Measurements from ENCODE around the gene CCDC30.
"Not testable (repeated sequence)": the region's sequence is repeated elsewhere in the genome, so short reads cannot be mapped to it uniquely, and the experiment has no call there.

CCDC30 gene

DNA sequence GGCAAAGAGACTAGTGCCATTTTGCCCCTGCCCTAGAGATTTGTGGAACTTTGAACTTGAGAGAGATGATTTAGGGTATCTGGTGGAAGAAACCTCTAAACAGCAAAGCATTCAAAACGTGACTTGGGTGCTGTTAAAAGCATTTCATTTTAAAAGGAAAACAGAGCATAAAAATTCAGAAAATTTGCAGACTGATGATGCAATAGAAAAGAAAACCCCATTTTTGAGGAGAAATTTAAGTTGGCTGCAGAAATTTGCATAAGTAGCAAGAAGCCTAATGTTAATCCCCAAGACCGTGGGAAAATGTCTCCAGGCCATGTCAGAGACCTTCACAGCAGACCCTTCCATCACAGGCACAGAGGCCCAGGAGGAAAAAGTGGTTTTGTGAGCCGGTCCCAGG, 164.1 kb downstream of the CCDC30 start:
- not testable (repeated sequence) for DNase-seq (ENCODE audit: extremely low read depth in 1 of 2, low read depth in 1 of 2)

DNA sequence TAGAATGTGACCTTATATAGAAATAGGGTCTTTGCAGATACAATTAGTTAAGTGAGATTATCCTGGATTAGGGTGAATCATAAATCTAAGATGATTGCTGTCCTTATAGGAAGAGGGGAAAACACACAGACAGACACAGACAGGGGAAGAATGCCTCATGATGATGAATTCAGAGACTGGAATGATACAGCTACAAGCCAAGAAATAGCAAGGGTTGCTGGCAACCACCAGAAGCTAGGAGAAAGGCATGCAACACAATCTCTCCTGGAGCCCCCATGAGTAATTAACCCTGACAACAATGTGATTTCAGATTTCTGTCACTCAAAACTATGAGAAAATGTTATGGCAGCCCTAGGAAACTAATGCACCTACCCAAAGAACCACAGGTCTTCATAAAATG, 176.0 kb downstream of the CCDC30 start:
- no peak for DNase-seq (ENCODE audit: extremely low read depth in 1 of 2, low read depth in 1 of 2)

- no peak for DNase-seq (ENCODE audit: extremely low read depth in 1 of 2, low read depth in 1 of 2)
Measured at GRCh38 chr1:42646056-42646455, 183.0 kb downstream of the CCDC30 start.

- DNase-seq (ENCODE audit: extremely low read depth in 1 of 2, low read depth in 1 of 2) = no peak
Measured at GRCh38 chr1:42657201-42657600, 194.1 kb downstream of the CCDC30 start.

DNA sequence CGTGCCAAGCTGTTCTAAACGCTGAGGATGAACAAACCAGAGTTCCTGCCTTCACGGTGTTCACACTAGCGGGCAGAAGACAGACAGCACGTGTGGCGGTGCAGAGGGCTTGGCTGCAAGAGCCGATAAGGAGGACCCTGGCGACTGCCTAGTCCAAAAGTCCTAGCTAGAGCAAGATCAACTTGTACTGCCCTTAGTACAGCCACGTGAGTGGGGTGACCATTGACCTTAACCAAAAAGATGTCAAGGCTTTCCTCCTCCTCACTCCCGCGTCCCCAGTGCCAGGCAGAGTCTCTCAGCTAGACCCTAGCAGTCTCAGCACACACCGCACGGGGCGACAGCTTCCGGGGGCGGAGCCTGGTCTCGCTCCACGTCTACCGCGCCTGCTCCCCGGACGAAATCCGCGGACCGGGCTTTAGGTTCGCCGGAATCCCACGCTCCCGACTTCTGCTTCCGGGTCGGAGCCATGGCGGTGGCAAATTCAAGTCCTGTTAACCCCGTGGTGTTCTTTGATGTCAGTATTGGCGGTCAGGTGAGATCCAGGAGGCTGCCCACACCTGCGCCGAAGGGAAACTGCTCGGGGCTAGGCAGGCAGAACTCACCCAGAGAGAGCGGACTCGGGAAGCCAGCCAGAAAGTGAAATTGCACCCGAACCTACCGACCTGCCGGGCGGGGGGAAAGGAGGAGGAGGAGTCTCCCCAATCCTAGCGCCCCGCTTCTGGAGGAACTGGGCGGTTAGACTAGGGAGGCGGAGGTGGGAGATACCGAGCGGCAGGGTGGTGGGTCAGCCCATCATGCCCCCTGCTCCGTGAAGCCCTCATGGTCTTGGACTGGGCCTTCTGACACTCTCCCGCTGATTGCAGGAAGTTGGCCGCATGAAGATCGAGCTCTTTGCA, 195.1 kb downstream of the CCDC30 start, which contains the start of gene PPIH:
Gene PPIH, plus strand, starts transcription at position 443 of the 896 bp plus-strand sequence. Its CDS starts 24 bp downstream, at position 467.
- DNase-seq (ENCODE audit: extremely low read depth in 1 of 2, low read depth in 1 of 2) = peak; percentile 83 to 90

GRCh38 chr1:42658877-42659337, 195.8 kb downstream of the CCDC30 start:
- DNase-seq (ENCODE audit: extremely low read depth in 1 of 2, low read depth in 1 of 2) = no peak

DNA sequence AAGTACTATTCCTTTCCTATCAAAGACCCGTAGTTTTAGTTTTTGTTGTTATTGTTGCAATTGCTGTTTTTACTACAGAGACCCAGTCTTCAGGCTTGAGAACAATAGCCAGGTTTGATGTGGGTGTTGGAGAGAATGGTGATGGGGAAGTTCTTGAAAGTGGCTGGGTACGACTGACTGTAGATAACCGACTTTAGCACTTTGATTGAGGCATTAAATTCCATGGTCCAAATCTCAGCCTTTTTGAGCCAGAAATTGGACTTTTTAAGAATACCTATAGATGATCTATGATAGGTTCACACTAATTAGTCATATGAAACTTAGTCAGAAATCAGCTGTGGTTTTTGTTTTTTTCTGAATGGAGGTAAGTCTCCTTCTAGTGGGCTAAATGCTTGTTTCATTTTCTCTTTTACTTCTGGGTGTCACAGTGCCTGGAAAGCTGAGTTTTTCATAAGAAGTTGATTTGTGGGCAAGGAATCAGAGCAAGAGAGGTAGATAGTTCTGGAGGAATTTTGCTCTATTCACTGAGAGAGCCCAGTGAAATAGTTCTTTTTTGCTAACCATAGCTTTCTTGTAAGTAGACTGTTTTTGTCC, 197.9 kb downstream of the CCDC30 start:
- no peak for DNase-seq (ENCODE audit: extremely low read depth in 1 of 2, low read depth in 1 of 2)

- no peak for DNase-seq (ENCODE audit: extremely low read depth in 1 of 2, low read depth in 1 of 2)
Measured at GRCh38 chr1:42669936-42670335, 206.8 kb downstream of the CCDC30 start.

GRCh38 chr1:42670425-42670824, 207.3 kb downstream of the CCDC30 start:
- DNase-seq (ENCODE audit: extremely low read depth in 1 of 2, low read depth in 1 of 2) = no peak

DNA sequence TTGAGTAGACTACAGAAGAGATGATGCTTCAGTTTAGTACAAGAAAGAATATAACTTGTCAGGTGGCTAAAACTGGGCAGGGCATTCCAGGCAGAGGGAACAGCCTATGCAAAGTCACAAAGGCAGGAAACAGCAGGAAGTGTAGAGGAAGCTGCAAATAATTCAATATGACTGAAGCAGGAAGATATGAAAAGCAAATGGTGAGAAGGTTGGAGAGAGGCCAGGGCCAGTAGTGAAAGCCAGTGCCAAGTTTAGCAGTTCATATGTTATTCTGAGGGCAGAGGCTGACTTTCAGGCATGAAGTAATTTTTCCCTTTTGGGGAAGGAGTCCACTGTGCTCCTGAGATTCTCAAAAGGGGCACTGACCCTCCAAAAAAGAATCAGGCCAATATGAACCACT, 211.1 kb downstream of the CCDC30 start:
- DNase-seq (ENCODE audit: extremely low read depth in 1 of 2, low read depth in 1 of 2) = no peak

DNA sequence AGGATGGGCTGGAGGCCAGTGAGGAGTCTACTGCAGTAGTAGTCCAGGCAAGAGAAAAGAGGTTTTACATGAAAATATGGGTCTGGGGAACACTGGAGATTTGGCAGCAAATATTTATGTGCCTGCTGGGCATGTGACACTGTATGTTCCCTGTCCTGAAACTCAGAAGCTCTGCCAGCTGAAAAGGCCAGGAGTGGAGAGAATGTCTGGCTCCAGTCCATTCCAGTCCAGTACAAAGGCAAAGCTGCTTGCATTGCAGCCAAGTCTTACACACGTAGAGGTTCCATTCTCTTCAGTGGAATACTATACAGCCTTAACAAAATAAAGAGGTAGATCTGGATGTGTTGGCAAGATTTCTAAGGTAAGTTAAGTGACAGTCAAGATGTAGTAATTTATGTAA, 211.6 kb downstream of the CCDC30 start:
- no peak for DNase-seq (ENCODE audit: extremely low read depth in 1 of 2, low read depth in 1 of 2)

- DNase-seq (ENCODE audit: extremely low read depth in 1 of 2, low read depth in 1 of 2) = no peak
Measured at GRCh38 chr1:42675467-42675866, 212.4 kb downstream of the CCDC30 start.

DNA sequence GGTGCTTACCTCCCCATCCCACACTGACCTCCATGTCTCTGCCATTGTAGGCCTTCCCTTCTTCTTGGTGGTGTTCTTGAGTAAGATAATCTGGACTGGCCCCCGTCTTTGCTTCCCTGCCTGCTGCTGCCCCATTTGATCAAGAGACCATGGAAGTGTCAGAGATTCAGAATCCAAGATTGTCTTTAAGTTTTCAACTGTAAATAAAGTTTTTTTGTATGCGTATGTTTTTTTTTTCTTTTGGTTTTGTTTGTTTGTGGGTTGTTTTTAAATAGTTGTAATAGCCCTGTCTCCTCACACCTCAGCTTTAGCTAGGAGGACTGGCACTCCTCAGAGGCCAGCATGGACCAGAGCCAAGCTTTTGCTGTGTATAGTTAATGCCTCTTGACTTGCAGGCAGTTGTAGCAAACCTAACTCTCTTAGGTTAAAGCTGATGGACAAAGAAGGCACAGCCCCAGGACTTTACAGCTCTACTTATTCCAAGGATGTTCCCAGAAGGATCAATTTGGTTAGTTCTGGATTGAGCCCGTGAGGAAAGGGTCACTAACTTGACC, 213.5 kb downstream of the CCDC30 start:
- DNase-seq (ENCODE audit: extremely low read depth in 1 of 2, low read depth in 1 of 2) = no peak

- DNase-seq (ENCODE audit: extremely low read depth in 1 of 2, low read depth in 1 of 2) = no peak
Measured at GRCh38 chr1:42679364-42679983, 216.4 kb downstream of the CCDC30 start.

DNA sequence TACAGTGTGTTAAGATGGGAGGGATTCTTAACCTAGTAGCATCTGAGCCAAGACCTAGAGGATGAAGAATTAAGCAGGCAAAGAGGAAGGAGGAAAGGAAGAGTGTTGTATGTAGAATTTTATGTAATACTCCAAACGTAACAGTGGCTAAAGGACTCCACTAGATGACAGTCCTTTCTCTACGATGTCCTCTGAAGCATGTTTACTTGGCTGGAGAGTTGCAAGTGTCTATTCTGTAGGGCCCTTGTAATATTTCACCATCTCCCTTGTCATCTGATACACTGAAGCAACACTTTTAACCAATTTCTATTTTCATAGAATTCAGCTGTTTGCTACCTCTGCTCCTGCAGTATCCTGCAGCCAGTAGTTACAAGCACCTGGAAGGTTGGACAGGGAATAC, 217.0 kb downstream of the CCDC30 start:
- DNase-seq (ENCODE audit: extremely low read depth in 1 of 2, low read depth in 1 of 2) = no peak

DNA sequence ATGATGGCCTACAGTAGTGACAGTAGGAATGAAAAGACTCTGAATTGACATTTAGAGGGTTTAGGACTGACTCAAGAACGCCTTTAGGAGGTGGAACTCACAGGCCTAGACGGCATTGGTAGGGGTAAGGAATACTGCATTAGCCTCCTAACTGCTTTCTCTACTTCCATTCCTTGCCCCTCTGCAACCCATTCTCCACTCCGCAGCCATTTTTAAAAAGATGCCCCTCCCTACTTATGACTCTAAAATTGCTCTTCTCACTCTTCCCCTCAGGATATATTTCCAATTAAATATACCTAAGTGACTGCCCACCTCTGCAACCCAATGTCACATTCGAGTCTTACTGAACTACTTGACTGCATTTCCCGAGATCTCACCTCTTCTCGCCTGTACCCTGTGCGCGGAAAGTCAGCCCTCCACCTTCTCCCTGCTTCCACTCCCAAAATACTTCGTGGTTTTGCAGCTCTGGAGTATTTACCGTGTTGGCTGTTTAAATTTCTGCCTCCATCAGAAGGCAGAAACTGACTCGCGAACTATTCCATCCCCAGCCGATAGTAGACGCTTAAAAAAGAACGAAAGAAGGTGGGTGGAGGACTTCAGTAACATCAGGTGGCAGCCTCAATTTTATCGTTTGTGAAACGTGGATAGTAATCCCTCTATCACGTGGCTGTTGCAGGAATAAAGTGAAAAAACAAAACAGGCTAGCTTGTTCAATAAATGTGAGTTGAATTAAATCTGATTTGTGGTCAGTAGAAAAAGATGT, 218.0 kb downstream of the CCDC30 start:
- DNase-seq (ENCODE audit: extremely low read depth in 1 of 2, low read depth in 1 of 2) = no peak

DNA sequence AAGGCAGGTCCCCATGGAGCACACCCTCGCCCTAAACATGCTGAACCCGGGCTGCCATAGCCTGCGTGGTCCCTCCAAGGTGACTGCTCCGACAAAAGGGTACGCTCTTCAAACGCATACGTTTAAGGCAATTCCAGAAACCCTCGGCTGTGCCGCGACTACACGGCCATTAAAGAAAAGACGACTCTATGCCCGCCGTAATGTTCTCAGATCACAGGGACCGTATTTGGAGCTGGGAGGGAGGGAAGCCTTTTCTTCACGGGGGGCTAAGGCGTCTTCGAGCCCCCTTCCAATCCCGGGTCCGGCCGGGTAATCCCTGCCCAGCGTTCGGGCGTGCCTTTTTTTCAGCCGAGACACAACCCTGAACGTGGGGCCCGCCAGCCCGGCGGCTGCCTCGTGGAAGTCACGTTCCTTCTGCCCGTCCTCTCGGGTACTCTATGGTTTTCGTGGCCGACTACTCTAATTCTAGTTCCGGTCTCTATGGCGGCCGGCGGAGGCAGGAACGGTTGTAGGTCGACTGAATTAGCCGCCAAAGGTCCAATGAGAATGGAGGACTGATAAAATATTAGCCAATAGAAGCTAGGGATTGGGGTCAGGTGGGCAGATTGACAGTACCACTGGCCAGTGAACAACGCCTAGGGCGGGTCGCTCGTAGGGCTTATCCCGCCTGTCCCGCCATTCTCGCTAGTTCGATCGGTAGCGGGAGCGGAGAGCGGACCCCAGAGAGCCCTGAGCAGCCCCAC, 218.8 kb downstream of the CCDC30 start, which contains the start of gene YBX1:
Gene YBX1, plus strand, starts transcription at position 678 of the 743 bp plus-strand sequence. CDS start 148 bp downstream, outside the sequence.
- DNase-seq (ENCODE audit: extremely low read depth in 1 of 2, low read depth in 1 of 2) = peak; percentile 84 to 91

DNA sequence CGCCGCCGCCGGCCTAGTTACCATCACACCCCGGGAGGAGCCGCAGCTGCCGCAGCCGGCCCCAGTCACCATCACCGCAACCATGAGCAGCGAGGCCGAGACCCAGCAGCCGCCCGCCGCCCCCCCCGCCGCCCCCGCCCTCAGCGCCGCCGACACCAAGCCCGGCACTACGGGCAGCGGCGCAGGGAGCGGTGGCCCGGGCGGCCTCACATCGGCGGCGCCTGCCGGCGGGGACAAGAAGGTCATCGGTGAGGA, 219.3 kb downstream of the CCDC30 start:
- not testable (repeated sequence) for DNase-seq (ENCODE audit: extremely low read depth in 1 of 2, low read depth in 1 of 2)

DNA sequence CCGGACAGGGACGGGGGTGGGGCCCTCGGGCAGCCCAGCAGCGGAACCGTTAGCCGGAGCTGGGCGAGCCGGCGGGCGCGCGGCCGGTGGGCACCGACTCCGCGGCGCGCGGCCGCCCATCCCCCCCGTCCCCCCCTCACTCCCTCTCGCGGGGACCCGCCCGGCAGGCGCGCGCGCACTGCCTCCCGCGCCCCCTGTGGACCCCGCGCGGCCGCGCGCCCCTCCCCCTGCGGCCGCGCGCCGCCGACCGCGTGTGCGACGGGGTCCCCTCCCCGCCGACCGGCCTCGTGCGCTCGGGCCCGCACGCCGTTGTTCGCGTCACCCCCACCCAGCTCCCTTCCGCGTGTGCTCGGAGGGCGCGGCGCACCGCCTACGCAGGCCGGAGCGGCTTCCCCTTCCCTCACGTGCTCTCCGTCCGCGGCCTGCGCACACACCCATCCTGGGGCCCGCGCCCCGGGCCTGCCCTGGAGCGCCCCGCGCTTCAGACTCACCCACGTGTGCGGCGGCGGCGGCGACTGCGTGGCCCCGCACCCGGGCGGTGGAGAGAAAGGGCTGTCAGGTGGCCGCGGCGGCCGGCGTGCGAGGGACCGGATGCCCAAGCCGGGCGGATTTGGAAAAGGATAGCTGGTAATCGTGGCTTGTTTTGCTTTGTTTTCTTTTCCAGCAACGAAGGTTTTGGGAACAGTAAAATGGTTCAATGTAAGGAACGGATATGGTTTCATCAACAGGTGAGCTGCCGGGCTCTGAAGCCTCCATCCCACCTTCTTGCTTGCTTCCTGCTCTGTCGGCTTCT, 219.8 kb downstream of the CCDC30 start:
- peak; percentile 15 to 42 for DNase-seq (ENCODE audit: extremely low read depth in 1 of 2, low read depth in 1 of 2)
